ENCODE measurements around the gene F11.

GRCh38 chr4:186266729-186267456, 904 bp downstream of the F11 start:
- TF ChIP-seq CTCF (IDR thresholded peaks at IDR 0.05), result no peak
- no peak for TF ChIP-seq POLR2A (IDR thresholded peaks at IDR 0.05)
